HEK293T (cell line): ENCODE results near the gene PARP12.

Experiments
- CTCF ChIA-PET: fragments of 350-600 bp; formaldehyde crosslinking; extraction: SDS; loops from one replicate; lab custom pipeline; 2021; ENCODE audit warnings: antibody characterized with exemption, inconsistent platforms; lab: Yijun Ruan, JAX
- POLR2A ChIA-PET: fragments of 350-600 bp; formaldehyde crosslinking; extraction: SDS; loops from one replicate; lab custom pipeline; 2020; ENCODE audit warnings: antibody characterized with exemption, inconsistent platforms; lab: Yijun Ruan, JAX
- DNase-seq: peaks from one replicate; pipeline ENCODE4 v3.0.0; 2012; ENCODE audit warnings: mixed read lengths; ENCODE audit errors: extremely low spot score
- ARNT ChIP-seq: fragments of 450-650 bp; IDR thresholded peaks from 2 replicates; pipeline ENCODE4 v1.6.1; 2017; ENCODE audit warnings: mild to moderate bottlenecking
- BHLHE40 ChIP-seq: fragments of 450-650 bp; IDR thresholded peaks from 2 replicates; pipeline ENCODE4 v1.6.1; 2016; ENCODE audit warnings: mild to moderate bottlenecking, moderate library complexity, borderline replicate concordance
- CTBP1 ChIP-seq: fragments of 450-650 bp; IDR thresholded peaks from 2 replicates; pipeline ENCODE4 v1.6.1; 2016; ENCODE audit warnings: borderline replicate concordance
- ELF4 ChIP-seq: fragments of 450-650 bp; IDR thresholded peaks from 2 replicates; pipeline ENCODE4 v1.6.1; 2017; ENCODE audit warnings: antibody characterized with exemption
- FOXA1 ChIP-seq: fragments of 450-650 bp; IDR thresholded peaks from 2 replicates; pipeline ENCODE4 v1.6.1; 2016; ENCODE audit warnings: mild to moderate bottlenecking
- FOXK2 ChIP-seq: fragments of 450-650 bp; IDR thresholded peaks from 2 replicates; pipeline ENCODE4 v1.6.1; 2016; ENCODE audit warnings: mild to moderate bottlenecking
- FOXM1 ChIP-seq: fragments of 450-650 bp; IDR thresholded peaks from 2 replicates; pipeline ENCODE4 v1.6.1; 2017; ENCODE audit warnings: mild to moderate bottlenecking, borderline replicate concordance
- HDGF ChIP-seq: fragments of 450-650 bp; IDR thresholded peaks from 2 replicates; pipeline ENCODE4 v1.6.1; 2017; ENCODE audit warnings: antibody characterized with exemption, borderline replicate concordance
- L3MBTL2 ChIP-seq: fragments of 450-650 bp; conservative IDR thresholded peaks from 2 replicates; pipeline ENCODE4 v1.6.1; 2016; ENCODE audit warnings: mild to moderate bottlenecking
- LEF1 ChIP-seq: fragments of 450-650 bp; IDR thresholded peaks from 2 replicates; pipeline ENCODE4 v1.6.1; 2017; ENCODE audit warnings: mild to moderate bottlenecking, borderline replicate concordance
- NFRKB ChIP-seq: fragments of 450-650 bp; IDR thresholded peaks from 2 replicates; pipeline ENCODE4 v1.6.1; 2016; ENCODE audit warnings: mild to moderate bottlenecking, moderate library complexity
- PKNOX1 ChIP-seq: fragments of 450-650 bp; IDR thresholded peaks from 2 replicates; pipeline ENCODE4 v1.6.1; 2016
- SP1 ChIP-seq: fragments of 450-650 bp; IDR thresholded peaks from 2 replicates; pipeline ENCODE4 v1.6.1; 2017
- SUZ12 ChIP-seq: fragments of 450-650 bp; IDR thresholded peaks from 2 replicates; pipeline ENCODE4 v1.6.1; 2016; ENCODE audit warnings: mild to moderate bottlenecking
- TARDBP ChIP-seq: fragments of 450-650 bp; IDR thresholded peaks from 2 replicates; pipeline ENCODE4 v1.6.1; 2016
- ZNF384 ChIP-seq: fragments of 450-650 bp; IDR thresholded peaks from 2 replicates; pipeline ENCODE4 v1.6.1; 2016

PARP12 gene

GRCh38 chr7:140010194-140010895 is 52.4 kb downstream of the PARP12 start:
- TF ChIP-seq FOXA1 = no peak
- no peak for TF ChIP-seq L3MBTL2
- no peak for TF ChIP-seq BHLHE40
- no peak for TF ChIP-seq FOXK2
- TF ChIP-seq ZNF384 = no peak
- no peak for TF ChIP-seq ELF4
- TF ChIP-seq LEF1 = no peak
- no peak for TF ChIP-seq PKNOX1
- no peak for TF ChIP-seq FOXM1
- no peak for DNase-seq
- POLR2A ChIA-PET = no interaction called here
- CTCF ChIA-PET = interaction anchor here (0.6 kb wide), 1 partner anchor 638 kb away, joined by 3 read pairs; no protein-coding TSS in a partner anchor

GRCh38 chr7:140009735-140010134 is 53.0 kb downstream of the PARP12 start:
- TF ChIP-seq L3MBTL2 = no peak
- TF ChIP-seq FOXK2 = no peak
- no peak for TF ChIP-seq PKNOX1
- TF ChIP-seq FOXM1 = no peak
- TF ChIP-seq FOXA1 = no peak
- TF ChIP-seq SP1 = no peak
- TF ChIP-seq HDGF = no peak
- no peak for TF ChIP-seq NFRKB
- no peak for TF ChIP-seq SUZ12
- TF ChIP-seq ARNT = no peak
- TF ChIP-seq ZNF384 = no peak
- TF ChIP-seq LEF1 = no peak
- TF ChIP-seq ELF4 = no peak
- ChIA-PET CTCF (no interaction called here), POLR2A (no interaction called here)
- DNase-seq = no peak

- CTCF ChIA-PET = interaction anchor here (0.5 kb wide), 1 partner anchor 407 kb away, joined by 3 read pairs; no protein-coding TSS in a partner anchor
- POLR2A ChIA-PET = no interaction called here
- DNase-seq = no peak
- no peak for TF ChIP-seq NFRKB
- TF ChIP-seq FOXM1 = no peak
- no peak for TF ChIP-seq SUZ12
- no peak for TF ChIP-seq L3MBTL2
- TF ChIP-seq TARDBP = no peak
- no peak for TF ChIP-seq CTBP1
- TF ChIP-seq FOXK2 = no peak
- TF ChIP-seq ELF4 = no peak
- no peak for TF ChIP-seq HDGF
- TF ChIP-seq LEF1 = no peak
- TF ChIP-seq ARNT = no peak
- TF ChIP-seq ZNF384 = no peak
- TF ChIP-seq PKNOX1 = no peak
- TF ChIP-seq BHLHE40 = no peak
- TF ChIP-seq FOXA1 = no peak
These were observed 53.8 kb downstream of the PARP12 start for GRCh38 chr7:140008755-140009610.

GRCh38 chr7:140007051-140007690 is 55.6 kb downstream of the PARP12 start:
- DNase-seq = no peak
- ChIA-PET POLR2A (no interaction called here), CTCF (interaction anchor here (0.5 to 2.3 kb wide), 4 partner anchors 10 to 399 kb away, joined by 3 to 15 read pairs (median 4); no protein-coding TSS in a partner anchor)
- no peak for TF ChIP-seq HDGF
- no peak for TF ChIP-seq TARDBP
- TF ChIP-seq SUZ12 = no peak
- no peak for TF ChIP-seq SP1
- TF ChIP-seq LEF1 = no peak

- ChIA-PET CTCF (interaction anchor here (0.7 to 2.3 kb wide), 13 partner anchors 9 to 570 kb away, joined by 3 to 15 read pairs (median 4); no protein-coding TSS in a partner anchor), POLR2A (no interaction called here)
- no peak for DNase-seq
- no peak for TF ChIP-seq FOXK2
- TF ChIP-seq CTBP1 = no peak
- TF ChIP-seq LEF1 = no peak
- no peak for TF ChIP-seq SUZ12
- no peak for TF ChIP-seq NFRKB
- no peak for TF ChIP-seq PKNOX1
- no peak for TF ChIP-seq BHLHE40
- TF ChIP-seq SP1 = no peak
- TF ChIP-seq ARNT = no peak
- no peak for TF ChIP-seq L3MBTL2
- no peak for TF ChIP-seq ELF4
- TF ChIP-seq TARDBP = no peak
- no peak for TF ChIP-seq FOXM1
- no peak for TF ChIP-seq HDGF
- TF ChIP-seq ZNF384 = no peak
- no peak for TF ChIP-seq FOXA1
These were observed 56.2 kb downstream of the PARP12 start for GRCh38 chr7:140006600-140006999.
